D341Med (cell line): Measurements from ENCODE around the gene PRCP.

ENCODE experiments used
- DNase-seq: peaks from one replicate; pipeline ENCODE4 v3.0.0; 2012; ENCODE audit warnings: low spot score

PRCP gene

DNA sequence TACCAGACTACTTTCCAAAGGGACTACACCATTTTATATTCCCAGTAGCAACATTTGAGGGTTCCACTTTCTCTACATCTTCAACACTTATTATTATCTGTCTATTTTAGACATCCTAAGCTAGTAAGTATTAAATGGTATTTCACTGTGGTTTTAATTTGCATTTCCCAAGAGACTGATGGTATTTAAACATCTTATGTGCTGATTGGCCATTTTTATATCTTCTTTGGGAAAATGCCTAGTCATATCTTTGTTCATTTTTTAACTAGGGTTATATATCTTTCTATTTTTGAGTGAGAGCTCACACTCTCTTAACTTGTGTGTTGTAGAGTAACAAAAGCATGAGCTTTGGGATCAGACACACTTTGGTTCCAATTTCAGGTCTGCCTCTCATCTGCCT, 73.7 kb downstream of the PRCP start:
- no peak for DNase-seq

DNA sequence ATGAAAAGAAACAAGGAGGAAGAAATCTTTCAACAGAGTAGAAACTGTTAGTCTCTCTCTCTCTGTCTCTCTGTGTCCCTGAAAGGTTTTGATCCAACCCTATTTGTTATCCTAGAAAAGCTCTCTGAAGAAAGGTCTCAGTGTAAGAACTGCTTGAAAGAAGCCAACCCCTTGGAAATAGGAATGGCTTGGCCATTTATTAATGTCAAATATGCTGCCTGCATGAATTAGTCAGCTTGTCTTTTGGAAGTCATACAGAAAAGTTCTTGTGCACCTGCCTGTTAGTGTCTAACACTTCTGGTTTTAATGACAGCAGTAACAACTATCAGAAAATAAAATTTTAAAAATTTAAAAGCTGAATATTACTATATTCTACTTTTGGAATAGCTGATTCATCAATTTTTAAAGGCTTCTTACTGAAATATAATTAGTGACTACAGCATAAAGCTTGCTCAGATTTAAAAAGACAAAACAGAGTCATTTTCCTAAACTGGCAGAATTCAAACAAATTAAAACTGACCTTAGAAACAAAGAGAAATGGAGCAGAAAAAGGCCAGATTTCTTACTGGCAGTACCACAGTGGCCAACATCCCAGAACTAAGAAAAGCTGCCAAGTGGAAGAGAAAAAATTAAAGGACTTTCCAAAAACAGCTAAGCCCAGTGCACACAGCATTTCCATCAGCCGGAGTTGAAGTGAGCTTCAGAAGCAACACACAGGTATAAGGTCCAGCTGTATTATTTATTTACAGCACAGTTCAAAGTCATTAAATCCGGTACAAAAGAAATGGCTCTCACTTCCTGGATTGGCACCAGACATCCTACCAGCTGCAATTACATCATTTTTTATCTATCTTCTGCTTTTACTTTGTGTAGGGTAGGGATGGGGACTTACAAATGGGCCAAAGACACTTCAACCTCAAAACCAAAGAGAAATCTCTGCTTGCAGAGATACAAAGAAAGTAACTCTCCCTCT, 76.3 kb downstream of the PRCP start:
- no peak for DNase-seq

DNA sequence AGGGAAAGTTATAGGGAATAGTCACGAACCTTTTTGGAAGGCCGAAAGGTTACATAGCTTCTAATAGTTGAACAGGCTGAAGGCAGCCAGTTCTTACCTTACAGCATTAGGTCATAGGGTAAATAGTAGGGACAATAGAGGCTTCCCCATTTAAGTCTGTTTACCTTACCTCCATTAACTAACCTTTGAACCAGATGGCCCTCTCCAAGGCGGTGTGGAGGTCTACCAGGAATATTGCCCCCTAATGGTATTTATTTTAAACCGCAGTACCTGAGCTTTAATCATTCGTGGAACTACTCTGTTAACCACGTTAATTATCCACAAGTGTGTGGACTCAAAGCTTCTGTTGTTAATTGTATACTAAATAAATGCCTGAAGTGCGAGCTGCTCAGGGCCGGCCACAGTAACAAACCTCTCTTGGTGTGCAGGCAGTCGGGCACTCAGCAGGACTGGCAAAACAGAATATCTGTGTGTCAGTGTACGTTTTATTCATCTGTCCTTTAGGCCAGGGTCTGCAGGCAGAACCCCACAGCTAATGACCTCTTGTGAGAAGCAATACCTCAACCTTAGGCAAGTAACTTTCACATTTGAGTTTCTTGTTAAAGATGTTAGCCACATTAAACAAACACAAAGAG, 81.7 kb downstream of the PRCP start:
- no peak for DNase-seq

DNA sequence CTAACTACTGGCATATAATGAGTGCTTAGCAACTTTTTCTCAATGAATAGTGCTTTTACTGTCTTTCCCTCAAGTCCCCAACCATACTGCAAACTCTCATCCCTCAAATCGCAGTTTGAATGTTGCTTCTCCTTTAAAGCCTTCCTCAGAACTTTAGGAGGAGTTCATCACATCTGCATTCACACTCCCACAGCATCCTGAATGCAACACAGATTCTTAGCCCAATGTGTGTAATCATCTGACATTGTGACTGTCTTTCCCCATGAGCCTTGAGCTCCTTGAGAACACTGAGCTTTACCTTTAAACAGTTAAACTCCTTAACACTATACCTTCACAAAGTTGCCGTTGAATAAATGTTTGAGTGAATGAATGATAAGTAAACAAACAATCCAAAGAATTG, 84.8 kb downstream of the PRCP start:
- DNase-seq: no peak

DNA sequence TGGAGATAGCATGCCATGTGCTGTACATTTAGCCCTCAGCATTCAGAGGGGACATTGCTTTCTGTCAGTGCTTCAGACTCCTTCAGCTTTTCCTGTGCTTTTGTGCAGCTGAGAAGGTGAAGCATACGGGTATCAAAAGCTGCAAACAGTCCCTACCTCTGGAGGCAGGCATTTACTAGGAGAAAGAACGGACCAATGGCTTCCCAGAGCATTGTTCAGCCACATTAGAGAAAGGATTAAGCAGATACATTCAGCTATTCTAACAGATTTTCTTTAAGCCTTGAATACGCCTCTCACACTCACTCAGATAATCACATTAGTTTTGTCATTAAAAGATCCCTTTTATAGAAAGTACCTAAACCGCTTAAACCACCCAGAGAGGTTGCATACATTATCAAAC, 85.9 kb downstream of the PRCP start:
- peak; percentile 48 for DNase-seq

DNA sequence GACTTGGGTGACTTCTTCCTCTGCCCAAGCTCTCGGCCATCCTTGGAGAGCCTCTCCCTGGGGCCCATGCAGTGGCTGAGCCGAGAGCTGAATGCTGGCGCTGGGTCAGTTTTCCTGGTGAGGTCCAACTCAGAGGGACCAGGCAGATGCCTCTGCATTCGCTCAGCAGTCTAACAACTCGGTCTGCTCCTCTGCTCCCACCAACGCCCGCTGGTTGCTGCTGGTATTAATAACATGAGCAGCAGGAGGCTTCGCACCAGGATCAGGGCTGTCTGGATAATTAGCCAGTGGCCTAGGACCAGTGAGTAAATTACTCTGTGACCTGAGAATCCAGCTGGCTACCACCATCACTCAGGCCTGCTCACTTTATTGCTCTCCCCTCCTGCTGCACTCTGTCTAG, 88.9 kb downstream of the PRCP start:
- DNase-seq: no peak

DNA sequence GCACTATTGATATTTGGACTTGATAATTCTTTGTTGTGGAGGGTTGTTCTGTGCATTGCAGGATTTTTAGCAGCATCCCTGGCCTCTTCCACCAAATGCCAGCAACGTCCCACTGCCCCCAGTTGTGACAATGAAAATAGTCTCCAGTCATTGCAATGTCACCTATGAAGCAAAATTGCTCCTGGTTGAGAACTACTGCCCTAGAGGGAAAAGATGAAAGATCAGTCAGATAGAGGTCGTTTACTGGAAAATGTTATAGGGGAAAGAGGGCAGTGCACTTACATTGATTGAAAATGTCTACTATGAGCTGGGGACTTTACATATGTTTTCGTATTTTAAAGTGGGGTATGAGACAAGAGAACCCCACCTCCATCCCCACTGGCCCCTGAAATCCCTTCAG, 89.5 kb downstream of the PRCP start:
- no peak for DNase-seq

DNA sequence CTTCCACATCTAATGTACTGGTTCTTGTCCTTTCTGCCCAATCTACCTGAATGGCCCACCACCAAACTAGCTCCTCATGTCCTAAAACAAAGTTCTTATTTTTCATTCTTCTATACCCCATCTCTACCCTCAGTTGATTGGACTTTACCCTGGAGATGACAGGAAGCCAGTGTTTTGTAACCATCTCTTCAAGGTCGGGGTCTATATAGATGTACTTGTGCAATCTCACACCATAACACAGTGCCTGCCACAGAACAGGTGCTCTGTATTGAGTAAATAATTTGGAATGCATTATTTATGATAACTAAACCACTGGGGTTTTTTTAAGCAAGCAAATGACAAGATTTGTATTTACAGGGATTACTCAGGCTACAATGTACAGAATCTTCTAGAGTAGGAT, 89.9 kb downstream of the PRCP start:
- DNase-seq: no peak

DNA sequence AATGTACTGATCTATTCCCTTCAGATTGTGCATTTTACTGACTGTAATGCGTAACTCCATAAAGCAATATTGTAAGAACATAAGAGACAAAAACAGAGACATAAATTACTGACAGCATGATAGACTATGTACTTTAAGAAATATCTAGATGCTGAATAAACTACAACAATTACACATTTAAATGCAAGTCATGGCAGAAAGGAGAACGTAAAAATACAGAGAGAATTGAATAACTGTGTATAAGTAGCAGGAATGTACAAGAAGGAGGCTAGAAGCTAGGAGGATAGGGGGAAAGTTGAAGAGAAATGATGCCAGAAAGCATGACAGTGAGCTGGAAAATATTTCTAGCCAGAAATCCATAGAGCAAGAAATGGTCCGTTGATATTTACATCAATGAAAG, 92.6 kb downstream of the PRCP start:
- DNase-seq: no peak

DNA sequence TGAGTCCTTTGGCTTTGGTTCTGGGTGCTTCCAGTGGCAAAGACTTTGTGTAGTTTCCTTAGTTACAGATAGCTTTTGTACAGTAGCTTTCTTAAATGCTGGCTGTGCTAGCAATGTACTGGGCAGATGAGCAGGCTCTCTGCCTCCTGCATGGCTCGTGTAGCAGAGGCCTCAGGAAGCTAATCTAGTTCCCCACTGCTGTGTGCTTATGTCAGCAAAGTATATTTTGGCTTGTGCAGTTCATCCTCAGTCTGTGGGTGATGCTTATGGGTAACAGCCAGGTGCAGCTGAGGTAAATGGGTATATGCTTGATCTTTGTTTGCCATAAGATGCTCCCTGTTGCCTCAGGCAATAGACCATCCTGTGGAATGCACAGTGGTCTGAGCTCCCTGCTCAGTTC, 97.5 kb downstream of the PRCP start:
- DNase-seq: no peak

DNA sequence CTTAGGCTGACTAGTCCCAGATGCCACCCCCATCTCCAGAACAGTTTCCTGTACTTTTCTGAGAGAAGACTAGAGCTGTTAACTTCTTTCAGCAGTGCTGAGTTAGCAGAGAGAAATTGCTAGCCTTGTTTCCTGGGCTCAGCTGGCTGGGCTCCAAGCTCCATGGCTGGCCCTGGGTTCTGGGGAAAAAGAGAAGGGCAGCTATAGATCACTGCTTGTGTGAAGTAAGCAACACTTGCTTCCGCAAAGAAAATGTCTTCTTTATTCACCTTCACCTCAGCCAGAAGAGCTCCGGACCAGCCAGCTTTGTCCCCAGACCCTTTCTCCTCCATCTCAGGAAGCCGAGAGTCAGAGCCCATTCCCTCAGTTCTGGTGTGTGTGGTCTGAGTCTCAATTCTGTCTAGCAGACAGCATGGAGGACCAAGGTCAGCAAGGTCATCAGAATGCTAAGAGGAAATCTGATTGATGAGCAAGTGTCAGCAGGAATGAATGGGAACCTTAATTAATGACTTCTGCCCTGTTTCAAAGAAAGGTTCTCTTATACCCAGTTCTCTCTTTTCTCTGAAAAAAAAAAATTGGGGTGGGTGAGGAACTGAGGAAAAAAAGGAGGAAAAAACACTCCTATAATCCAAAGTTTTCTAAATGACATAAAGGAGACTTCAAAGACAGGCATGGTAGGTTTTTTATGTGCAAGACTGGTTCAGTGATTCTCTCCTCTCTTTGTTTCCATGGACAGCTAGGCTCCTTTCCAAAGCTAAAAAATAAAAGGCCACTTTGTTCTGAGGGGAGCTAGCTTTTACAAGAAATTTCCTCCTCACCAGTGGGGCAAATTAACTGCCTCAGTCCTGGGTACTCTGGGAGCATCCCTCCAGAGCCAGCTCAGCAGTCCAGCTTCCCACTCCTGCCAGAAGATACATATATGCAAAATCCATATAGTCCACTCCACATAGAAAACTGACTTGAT, 103.0 kb downstream of the PRCP start:
- DNase-seq: no peak

DNA sequence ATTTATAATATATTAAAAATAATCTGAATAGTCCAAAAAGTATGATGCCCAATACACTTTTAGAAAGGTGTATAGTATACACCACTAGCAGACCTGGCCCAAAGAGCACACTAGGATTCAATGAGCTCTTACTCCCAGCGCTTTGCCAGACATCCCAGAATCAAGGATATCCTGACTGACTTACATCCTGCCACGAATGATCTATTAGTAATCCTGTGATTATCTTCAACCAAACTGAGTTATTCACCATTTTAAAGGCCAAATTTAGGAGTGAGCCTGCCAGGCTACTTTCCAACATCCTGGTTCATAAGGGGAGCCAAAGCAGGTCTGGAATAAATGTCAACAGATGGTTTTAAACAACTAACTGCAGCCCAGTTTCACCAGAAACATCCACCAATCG, 105.7 kb downstream of the PRCP start:
- no peak for DNase-seq

DNA sequence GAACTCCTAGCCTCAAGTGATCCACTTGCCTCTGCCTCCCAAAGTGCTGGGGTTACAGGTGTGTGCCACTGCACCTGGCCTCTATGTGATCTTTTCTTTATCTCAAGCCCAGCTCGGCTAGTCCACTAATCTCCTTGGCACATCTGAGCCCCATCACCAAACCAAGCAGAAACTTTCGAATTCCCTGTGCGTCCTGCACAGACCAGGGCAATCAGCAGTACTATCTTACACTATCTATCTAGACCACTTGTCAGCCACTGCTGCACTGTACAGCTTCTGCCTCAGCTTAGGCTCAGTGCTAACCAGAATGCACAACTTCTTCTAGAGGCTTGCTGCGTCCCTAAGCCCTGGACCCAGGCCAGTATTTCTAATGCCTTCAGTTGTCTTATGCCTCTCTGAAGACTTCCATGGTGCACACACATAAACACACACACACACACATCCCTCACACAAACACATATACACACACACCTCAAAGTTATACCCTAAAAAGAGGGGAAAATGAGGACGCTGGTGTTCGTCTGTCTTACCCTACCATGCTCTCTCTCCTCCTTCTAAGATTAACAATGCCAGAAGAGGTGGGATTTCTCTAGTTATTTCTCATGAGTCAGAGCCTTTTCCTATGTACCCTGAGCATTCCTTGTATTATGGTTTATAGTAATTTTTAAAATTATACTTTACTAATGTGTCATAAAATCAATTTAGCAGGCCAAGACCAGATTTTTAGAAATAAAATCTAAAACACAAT, 107.2 kb downstream of the PRCP start:
- DNase-seq: no peak

DNA sequence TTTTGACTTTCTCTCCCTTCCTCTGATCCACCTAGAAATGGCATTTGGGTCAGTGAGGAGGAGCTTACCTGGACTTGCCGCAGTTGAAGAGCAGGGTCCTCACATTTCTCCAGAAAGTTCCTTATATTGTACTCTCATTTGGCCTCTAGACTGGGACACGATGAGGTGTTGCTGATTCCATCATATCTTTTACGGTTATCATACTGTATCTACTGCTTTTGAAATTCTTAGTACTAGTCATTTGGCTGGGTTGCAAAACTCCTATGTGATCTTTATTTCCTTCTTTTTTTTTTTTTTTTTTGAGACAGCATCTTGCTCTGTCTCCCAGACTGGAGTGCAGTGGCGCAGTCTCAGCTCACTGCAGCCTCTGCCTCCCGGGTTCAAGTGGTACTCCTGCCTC, 107.9 kb downstream of the PRCP start:
- no peak for DNase-seq

DNA sequence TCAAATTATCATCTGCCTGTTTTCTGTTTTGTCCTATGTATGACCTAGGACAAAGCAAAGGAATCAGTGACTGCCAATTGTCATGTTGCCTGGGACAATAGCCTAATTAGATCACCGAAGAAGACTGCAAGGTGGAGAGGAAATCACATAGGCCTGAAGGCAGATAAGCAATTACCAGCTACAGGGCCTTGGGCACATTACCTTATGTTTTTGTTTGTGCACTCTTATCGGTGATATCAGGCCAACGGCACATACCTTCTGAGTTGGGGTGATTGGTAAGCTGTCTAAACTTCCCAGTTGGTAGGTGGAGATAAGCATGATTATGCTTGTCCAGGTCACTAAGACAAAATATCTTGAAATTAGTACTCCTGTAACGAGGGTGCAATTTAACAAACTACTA, 108.5 kb downstream of the PRCP start:
- DNase-seq: no peak

DNA sequence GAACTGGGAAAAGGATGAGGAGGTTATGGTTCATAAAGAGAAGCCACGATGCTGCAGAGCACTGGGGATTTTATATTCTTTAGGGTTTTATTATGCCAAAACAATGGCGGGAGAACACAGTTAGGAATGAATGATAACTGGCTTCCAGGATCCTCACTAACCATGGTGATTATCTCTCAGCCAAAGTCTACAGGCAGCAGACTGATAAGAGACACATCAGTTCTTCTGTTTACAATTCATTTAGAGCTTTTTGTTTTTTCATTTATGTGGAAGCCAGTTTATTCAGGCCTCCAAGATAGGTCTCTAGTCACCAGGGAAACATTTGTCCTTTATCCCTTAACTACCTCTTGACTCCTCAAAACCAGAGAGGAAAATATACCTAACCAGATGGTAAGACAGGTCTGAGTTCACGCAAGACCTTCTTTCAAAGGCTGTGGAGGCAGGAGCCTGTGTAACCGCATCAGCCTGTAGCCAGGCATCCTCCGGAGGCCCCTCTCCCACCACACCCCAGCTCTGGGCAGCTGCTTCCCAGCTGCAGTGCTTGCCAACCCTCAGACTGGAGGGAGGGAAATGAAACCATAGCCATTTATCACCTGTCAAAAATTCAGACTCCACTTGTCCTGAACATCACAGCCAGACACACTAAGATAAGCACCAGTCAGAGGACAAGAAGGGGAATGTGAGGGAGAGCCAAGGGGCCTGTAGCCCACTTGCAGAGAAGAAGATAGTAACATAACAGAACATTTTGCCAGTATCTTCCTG, 109.3 kb downstream of the PRCP start:
- no peak for DNase-seq

DNA sequence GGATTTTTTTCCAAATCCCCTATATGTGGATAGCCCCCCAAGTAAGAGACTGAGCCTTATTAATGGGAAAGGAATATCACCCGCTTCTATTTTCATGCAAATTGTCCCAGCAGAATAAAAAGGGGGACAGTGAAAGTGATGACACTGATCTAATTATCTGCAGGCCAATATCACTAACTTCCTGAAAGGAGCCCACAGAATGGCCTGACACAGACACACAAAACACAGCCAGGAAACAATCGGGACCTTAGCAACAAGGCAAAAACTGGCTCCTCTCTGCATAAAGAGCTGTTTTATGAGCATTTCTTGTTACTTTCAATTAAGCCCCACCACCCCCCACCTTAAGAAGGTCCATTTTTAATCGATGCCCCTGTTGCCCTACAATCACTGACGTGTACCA, 112.2 kb downstream of the PRCP start:
- DNase-seq: no peak

DNA sequence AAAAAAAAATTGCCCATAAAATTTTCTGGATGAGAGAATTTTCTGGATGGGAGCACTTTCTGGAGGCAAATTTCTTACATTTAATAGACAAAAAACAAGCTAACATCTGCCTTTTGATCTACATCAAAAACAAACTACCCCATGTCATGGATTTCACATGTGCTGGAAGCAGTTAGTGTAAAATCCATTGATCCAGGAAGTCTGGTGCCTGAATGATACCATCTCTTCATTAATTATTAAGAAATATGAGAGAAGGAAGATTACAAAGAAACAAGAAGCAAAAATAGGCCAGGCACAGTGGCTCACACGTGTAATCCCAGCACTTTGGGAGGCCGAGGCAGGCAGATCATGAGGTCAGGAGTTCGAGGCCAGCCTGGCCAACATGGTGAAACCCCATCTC, 113.4 kb downstream of the PRCP start:
- DNase-seq: no peak

DNA sequence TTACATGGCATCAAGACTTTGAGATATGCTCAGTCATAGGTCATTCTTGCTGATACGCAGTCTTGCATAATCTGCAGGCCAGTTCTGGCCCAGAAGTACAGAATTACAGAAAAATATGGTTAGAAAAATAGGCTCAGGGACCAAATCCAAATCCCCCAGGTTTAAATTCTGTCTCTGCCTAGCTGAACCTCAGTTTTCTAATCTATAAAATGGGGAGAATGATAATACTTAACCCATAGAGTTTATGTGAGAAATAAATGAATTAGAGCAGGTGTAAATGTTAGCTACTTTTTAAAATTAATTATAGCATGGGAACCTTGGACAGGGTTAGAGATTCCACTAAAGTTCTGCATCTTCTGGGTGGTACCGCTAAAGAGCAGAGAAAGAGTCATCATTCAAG, 114.2 kb downstream of the PRCP start:
- DNase-seq: no peak

DNA sequence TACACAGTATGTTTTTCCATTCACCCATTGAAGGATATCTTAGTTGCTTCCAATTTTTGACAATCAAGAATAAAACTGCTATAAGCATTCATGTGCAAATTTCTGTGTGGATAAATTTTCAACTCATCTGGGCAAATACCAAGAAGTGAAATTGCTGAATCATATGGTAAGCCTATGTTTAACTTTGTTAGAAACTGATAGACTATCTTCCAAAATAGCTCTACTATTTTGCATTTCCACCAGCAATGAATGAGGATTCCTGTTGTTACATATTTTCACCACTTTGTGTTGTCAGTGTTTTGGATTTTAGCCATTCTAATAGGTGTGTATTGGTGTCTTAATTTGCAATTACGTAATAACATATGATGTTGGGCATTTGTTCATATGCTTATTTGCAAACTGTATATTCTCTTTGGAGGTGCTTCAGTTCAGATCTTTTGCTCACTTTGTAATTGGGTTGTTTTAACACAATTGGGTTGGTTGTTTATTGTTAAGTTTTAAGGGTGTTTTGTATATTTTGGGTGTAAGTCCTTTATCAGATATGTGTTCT, 117.3 kb downstream of the PRCP start:
- DNase-seq: no peak

DNA sequence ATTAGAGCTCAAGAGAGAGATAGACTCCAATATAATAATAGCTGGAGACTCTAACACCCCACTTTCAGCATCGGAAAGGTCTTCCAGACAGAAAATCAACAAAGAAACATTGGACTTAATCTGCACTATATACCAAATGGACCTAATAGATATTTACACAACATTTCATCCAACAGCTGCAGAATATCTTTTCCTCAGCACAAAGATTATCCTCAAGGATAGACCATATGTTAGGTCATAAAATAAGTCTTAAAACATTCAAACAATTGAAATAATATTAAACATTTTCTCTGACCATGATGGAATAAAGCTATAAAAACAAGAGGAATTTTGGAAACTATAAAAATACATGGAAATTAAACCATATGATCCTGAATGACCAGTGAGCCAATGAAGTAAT, 121.5 kb downstream of the PRCP start:
- no peak for DNase-seq
